HG03457 (cell line): ENCODE results near the gene TRPM2.

Source experiments
- ATAC-seq: cut with Tn5 transposase; IDR thresholded peaks from one replicate; pipeline ENCODE4 v1.9.1; 2021; ENCODE audit warnings: moderate number of reproducible peaks; ENCODE audit not compliant: unreplicated experiment

The TRPM2 gene

GRCh38 chr21:44321846-44322450 is 31.5 kb upstream of the TRPM2 start:
- no peak for ATAC-seq

- ATAC-seq: no peak
Measured at GRCh38 chr21:44322621-44323325, 30.6 kb upstream of the TRPM2 start.

DNA sequence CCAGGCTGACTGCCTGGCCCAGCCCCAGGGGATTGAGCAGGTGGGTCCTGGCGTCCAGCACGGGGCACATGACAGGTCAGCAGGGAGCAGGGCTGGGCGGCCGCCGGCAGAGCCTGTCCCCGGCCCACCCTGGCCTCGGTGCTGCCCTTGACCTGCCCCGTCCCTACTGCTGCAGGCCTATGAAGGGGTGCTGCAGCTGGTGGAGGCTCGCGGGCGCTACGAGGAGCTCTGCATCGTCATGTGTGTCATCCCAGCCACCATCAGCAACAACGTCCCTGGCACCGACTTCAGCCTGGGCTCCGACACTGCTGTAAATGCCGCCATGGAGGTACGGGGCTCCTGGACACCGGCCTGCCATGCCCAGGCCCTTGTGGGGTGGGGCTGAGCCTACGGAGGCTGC is 29.8 kb upstream of the TRPM2 start:
- ATAC-seq: no peak

GRCh38 chr21:44324106-44324853 is 29.1 kb upstream of the TRPM2 start:
- no peak for ATAC-seq

DNA sequence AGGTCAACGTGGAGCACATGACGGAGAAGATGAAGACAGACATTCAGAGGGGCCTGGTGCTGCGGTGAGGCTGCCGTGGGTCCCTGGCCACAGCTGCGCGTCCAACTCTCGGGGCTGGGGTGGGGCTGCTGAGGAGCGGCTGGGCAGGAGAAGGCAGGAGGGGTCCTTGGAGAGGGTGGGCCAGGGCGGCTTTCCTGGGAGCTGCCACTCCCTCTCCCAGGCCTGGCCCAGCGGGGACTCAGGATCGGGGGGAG is 28.6 kb upstream of the TRPM2 start:
- ATAC-seq: no peak

- ATAC-seq: no peak
Measured at GRCh38 chr21:44325386-44326271, 27.8 kb upstream of the TRPM2 start.

GRCh38 chr21:44326272-44326647 is 27.2 kb upstream of the TRPM2 start:
- no peak for ATAC-seq

- ATAC-seq: no peak
Measured at GRCh38 chr21:44326716-44327602, 26.5 kb upstream of the TRPM2 start.

DNA sequence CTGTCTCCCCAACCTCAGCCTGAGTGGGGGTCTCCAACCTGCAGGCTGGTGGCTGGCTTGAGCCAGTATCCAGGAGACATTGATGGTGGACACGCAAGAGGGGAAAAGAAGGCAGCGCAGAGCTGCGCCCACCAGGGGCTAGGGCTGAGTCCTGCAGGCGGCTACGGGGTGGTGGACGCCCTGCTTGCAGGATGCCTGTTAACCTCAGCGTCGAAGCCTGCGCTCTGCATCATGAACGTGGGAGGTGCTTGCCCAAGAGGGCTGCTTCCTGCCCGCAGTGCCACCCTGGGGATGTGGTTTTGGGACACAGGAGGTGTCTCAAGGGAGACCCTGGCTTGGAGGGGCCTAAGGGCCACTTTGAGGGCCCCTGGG is 25.8 kb upstream of the TRPM2 start:
- no peak for ATAC-seq

DNA sequence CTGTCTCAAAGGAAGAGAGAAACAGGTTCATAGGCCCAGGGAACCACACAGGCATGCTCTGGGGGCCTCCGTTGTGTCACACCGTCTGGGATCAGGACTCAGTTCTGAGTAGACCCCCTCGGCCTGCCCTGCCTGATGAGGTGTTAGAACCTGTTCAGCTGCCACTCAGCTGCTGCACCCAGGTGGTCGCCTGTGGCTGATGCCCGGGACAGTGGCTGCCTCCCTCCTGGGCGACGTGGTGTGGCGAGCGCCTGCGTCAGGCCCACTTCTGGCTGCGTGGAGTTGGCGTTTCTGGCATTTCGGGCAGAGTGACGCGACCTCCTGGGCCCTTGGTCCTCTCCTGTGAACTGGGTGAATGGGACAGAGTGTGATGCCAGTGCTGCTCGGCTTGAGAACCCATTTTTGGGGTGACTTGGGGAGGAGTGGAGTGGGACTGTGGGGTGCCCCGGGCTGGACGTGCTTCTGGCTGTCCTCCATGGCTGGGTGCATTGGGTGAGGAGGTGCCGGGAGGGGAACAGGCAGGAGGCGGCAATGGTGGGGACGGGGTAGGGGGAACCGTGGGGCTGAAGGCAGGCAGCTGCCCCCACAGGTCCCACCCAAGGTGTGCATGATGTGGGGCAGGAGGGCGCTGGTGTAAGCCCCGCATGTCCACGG is 25.1 kb upstream of the TRPM2 start:
- ATAC-seq: no peak

DNA sequence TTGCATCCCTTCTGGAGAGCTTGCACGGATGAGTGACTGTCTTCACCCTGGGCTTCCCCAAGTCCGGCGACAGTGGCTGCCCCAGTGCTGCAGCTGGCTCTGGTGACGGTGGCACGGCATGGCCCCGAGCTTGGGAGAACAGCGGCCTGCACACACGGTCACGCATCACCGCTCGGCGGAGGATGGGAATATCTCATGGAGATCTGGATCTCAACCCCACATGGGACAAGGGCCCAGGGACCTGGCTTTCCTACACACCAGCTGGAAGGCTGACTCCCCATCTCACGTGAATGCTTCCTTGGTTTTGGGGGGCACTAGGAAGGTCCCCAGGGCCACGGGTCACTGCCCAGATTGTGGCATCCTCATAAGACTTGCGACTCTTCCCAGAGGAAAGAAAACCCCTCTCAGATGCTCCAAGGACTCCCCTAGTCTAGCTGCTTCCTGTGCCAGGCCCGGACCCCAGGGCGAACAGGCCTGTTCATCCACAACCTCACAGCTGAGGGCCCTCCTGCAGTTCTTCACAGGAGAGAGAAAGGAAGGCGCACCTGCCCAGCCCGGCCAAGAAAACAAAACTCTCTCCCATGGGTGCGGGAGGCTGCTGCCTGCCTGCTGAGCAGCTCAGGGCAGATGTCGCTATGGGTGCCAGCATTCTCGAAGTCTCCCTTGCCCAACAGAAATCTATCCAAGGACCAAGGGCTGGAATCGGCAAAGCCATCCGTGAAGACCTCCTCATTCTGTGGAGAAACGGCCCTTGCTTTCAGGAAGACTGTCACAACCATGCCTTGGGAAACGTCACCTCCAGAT is 24.1 kb upstream of the TRPM2 start:
- no peak for ATAC-seq

DNA sequence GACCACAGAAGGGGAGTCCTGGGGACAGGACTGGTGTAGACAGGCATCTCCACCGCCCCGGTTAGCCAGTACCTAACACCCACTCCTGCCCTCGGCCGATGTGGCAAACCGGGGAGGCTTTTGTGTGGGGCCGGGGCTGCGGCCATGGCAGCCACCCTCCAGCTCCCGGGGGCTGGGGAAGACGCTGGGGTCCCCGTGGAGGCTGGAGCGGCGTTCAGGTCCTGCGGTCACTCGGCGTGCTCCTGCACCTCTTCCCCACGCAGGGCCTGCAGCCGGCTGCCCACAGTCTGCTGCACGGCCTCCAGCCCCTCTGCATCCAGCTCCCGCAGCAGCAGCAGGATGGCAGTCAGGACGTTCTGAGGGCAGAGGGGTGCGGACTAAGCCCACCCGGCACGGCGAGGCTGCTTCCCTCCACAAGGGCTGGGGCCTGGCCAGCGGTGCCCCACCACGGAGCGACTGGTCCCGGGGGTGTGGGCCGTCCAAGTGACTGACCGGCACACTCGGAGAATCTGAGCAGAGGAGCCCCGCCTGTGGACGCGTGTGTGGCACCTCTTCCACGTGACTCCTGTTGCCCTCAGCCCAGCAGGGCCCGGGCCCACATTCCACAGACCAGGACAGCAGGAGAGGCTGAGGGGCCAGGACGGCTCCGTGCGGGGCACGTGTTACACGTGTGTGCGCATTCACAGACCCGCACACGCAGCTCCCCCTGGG is 23.3 kb upstream of the TRPM2 start:
- no peak for ATAC-seq

DNA sequence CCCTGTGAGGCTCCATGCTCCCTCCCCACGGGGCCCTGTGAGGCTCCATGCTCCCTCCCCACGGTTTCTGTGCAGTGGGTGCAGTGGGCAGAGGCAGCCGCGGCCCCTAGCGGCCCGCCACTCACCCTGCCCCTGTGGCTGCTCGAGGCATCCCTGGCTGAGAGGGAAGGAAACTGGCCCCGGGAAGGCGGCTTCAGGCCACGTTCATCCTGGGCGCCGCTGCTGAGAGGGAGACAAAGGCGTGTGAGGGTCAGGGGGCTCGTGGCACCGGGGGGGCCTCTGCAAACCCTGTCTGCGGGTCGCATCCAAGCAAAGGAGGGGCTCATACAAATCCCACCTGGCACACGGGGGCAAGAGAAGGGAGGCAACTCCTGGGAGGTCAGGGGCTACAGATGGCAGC is 22.7 kb upstream of the TRPM2 start:
- ATAC-seq: no peak

DNA sequence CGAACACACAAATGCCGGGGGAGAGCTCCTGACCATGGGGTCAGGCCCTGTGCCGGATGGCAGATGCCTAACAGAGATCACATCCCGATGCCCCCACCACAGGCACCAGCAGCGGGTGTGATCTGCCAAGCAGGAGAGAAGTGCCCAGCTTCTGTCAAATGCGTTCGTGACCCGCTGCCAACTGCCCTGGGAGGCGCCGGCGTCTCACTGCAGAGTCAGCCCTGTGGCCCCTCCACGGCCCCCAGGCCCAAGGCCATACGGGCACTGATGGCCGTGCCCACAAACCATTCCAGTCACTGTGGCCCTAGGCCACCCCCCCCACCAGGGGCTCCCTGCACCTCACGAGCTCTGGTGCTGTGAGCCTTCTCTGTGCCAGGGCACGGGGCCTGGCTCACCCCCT is 22.2 kb upstream of the TRPM2 start:
- ATAC-seq: no peak

DNA sequence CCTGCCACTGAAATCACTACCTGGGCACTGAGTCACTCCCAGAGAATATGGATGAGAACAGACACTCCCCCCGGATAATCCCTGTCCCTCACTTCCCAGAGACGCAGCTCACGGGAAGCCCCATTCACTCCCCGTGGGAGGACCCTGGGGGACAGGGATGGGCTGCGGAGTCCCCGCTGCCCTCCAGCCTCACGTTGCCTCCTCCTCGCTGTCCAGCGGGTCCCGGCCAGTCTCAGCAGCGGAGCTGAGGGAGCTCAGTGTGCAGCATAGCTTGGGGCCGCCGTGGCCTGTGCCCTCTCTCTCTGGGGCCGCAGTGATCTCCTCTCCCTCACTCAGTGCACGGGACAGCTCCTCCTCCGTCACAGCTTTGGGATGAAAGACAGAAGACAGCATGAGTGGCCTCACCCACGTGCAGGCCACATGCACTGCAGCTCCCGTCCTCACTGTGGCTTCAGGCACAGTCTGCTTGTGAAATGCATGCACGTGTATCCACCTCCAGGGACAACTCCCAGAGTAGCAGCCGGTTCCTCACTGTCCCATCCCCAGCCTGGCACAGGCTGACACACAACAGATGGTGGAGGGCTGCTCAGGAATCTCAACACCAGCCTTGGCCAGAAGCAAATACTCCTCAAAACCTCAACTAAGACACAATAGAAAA is 21.6 kb upstream of the TRPM2 start:
- ATAC-seq: no peak

- no peak for ATAC-seq
Measured at GRCh38 chr21:44332383-44332782, 21.0 kb upstream of the TRPM2 start.

GRCh38 chr21:44332965-44333364 is 20.5 kb upstream of the TRPM2 start:
- no peak for ATAC-seq
